CD4-positive, alpha-beta T cell treated with Interleukin-6 at 100 ng/mL for 8 hours (primary cell): ENCODE results near the gene UBE2E2.

ENCODE experiments used
- DNase-seq: peaks from one replicate; pipeline ENCODE4 v3.0.0-alpha.2; 2020; ENCODE audit warnings: mixed read lengths, low spot score

Gene UBE2E2

GRCh38 chr3:23440416-23441294 is 237.5 kb downstream of the UBE2E2 start:
- no peak for DNase-seq

GRCh38 chr3:23442598-23443383 is 239.7 kb downstream of the UBE2E2 start:
- DNase-seq: peak; percentile 31

GRCh38 chr3:23444386-23444785 is 241.3 kb downstream of the UBE2E2 start:
- DNase-seq: no peak

- no peak for DNase-seq
Measured at GRCh38 chr3:23446301-23446700, 243.2 kb downstream of the UBE2E2 start.

GRCh38 chr3:23448998-23449537 is 245.9 kb downstream of the UBE2E2 start:
- no peak for DNase-seq

- no peak for DNase-seq
Measured at GRCh38 chr3:23450051-23450450, 246.9 kb downstream of the UBE2E2 start.

GRCh38 chr3:23450806-23451205 is 247.7 kb downstream of the UBE2E2 start:
- no peak for DNase-seq

- no peak for DNase-seq
Measured at GRCh38 chr3:23452408-23452807, 249.3 kb downstream of the UBE2E2 start.

GRCh38 chr3:23455084-23455483 is 252.0 kb downstream of the UBE2E2 start:
- no peak for DNase-seq

GRCh38 chr3:23455775-23456174 is 252.6 kb downstream of the UBE2E2 start:
- no peak for DNase-seq

GRCh38 chr3:23457697-23458096 is 254.6 kb downstream of the UBE2E2 start:
- DNase-seq: no peak

- no peak for DNase-seq
Measured at GRCh38 chr3:23459465-23459864, 256.3 kb downstream of the UBE2E2 start.

- DNase-seq: no peak
Measured at GRCh38 chr3:23459889-23460546, 256.9 kb downstream of the UBE2E2 start.

- DNase-seq: no peak
Measured at GRCh38 chr3:23461069-23461468, 257.9 kb downstream of the UBE2E2 start.

- DNase-seq: no peak
Measured at GRCh38 chr3:23463791-23464190, 260.7 kb downstream of the UBE2E2 start.

- DNase-seq: no peak
Measured at GRCh38 chr3:23465569-23465968, 262.4 kb downstream of the UBE2E2 start.

- DNase-seq: no peak
Measured at GRCh38 chr3:23468203-23468602, 265.1 kb downstream of the UBE2E2 start.

GRCh38 chr3:23474580-23475357 is 271.6 kb downstream of the UBE2E2 start:
- DNase-seq: no peak

GRCh38 chr3:23475446-23475845 is 272.3 kb downstream of the UBE2E2 start:
- no peak for DNase-seq

GRCh38 chr3:23479026-23479425 is 275.9 kb downstream of the UBE2E2 start:
- no peak for DNase-seq

GRCh38 chr3:23479615-23480328 is 276.6 kb downstream of the UBE2E2 start:
- no peak for DNase-seq
